H1 (cell line): ENCODE results near the gene HTR3C. TPM values are rescaled to one million over a fixed set of nuclear protein-coding genes. Genes with fewer than 3 reads are reported as not detected.

Experiments
- CTCF ChIA-PET: fragments of 300-600 bp; sonication (Branson Sonifier 250); formaldehyde crosslinking; loops from one replicate; lab custom pipeline; 2021; ENCODE audit not compliant: partially characterized antibody; lab: Charles Lee
- POLR2A ChIA-PET: fragments of 300-600 bp; sonication (Branson Sonifier 250); formaldehyde crosslinking; loops from one replicate; lab custom pipeline; 2021; ENCODE audit warnings: inconsistent platforms; ENCODE audit not compliant: partially characterized antibody; lab: Charles Lee
- DNase-seq, 2 experiments: peaks; one replicate each; pipeline versions ENCODE4 v3.0.0 to v3.0.0-alpha.2; 2010 to 2022; ENCODE audit warnings: low spot score in 2 of 2, low read depth in 1 of 2, mixed read lengths in 1 of 2
- FAIRE-seq: peaks from 2 replicates; lab custom pipeline; 2011; peaks lifted over from hg19 to GRCh38; lab: Jason Lieb, UNC
- H2AFZ ChIP-seq: 2 replicates; pipeline ENCODE4 v1.8.1; 2012; ENCODE audit warnings: low read length, inconsistent platforms
- H2AK5ac ChIP-seq: 2 replicates; pipeline ENCODE4 v1.6.1; 2013; ENCODE audit warnings: low read depth, low read length
- H2BK120ac ChIP-seq: replicated peaks from 2 replicates; pipeline ENCODE3; 2013; ENCODE audit warnings: low read depth, low read length, inconsistent platforms
- H2BK12ac ChIP-seq: 2 replicates; pipeline ENCODE4 v1.6.1; 2013; ENCODE audit warnings: low read depth, low read length
- H2BK15ac ChIP-seq: 2 replicates; pipeline ENCODE4 v1.6.1; 2013; ENCODE audit warnings: low read length
- H2BK20ac ChIP-seq: 2 replicates; pipeline ENCODE4 v1.6.1; 2013; ENCODE audit warnings: low read length
- H2BK5ac ChIP-seq: 2 replicates; pipeline ENCODE4 v1.6.1; 2013; ENCODE audit warnings: low read depth, low read length
- H3K14ac ChIP-seq: 2 replicates; pipeline ENCODE4 v1.6.1; 2013; ENCODE audit warnings: inconsistent platforms; ENCODE audit not compliant: insufficient read length
- H3K18ac ChIP-seq: 2 replicates; pipeline ENCODE4 v1.6.1; 2013; ENCODE audit warnings: low read length; ENCODE audit errors: extremely low read depth
- H3K23ac ChIP-seq: 2 replicates; pipeline ENCODE4 v1.6.1; 2013; ENCODE audit warnings: inconsistent platforms; ENCODE audit not compliant: insufficient read length
- H3K23me2 ChIP-seq: 2 replicates; pipeline ENCODE4 v1.6.1; 2013; ENCODE audit warnings: low read depth, low read length
- H3K27ac ChIP-seq: 2 replicates; pipeline ENCODE4 v1.6.1; 2011; ENCODE audit warnings: low read depth, low read length, inconsistent platforms
- H3K27me3 ChIP-seq, 4 experiments: replicated peaks in 1 of 4; 1 replicate in 1 of 4; 2 replicates in 3 of 4; pipeline versions ENCODE4 v1.6.1 to v1.8.1; 2011 to 2013; ENCODE audit warnings: low read length in 3 of 4, mild to moderate bottlenecking in 3 of 4, inconsistent platforms in 2 of 4, mixed read lengths in 2 of 4, moderate library complexity in 1 of 4; ENCODE audit not compliant: control insufficient read depth in 3 of 4, insufficient read depth in 3 of 4; ENCODE audit errors: extremely low read depth in 1 of 4
- H3K36me3 ChIP-seq, 4 experiments: 2 replicates each; pipeline versions ENCODE4 v1.6.1 to v1.8.1; 2011 to 2013; ENCODE audit warnings: mild to moderate bottlenecking in 4 of 4, low read length in 3 of 4, moderate library complexity in 2 of 4, control low read depth in 1 of 4, inconsistent platforms in 1 of 4; ENCODE audit not compliant: insufficient read depth in 4 of 4, control insufficient read depth in 2 of 4
- H3K4ac ChIP-seq: replicated peaks from 2 replicates; pipeline ENCODE3; 2013; ENCODE audit warnings: low read length, low read depth, mixed read lengths, inconsistent platforms; ENCODE audit not compliant: insufficient read length
- H3K4me1 ChIP-seq, 4 experiments: replicated peaks in 1 of 4; 1 replicate in 1 of 4; 2 replicates in 3 of 4; pipeline versions ENCODE4 v1.6.1 to v1.8.1; 2011 to 2013; ENCODE audit warnings: low read length in 3 of 4, inconsistent platforms in 2 of 4, mixed read lengths in 1 of 4; ENCODE audit not compliant: insufficient read depth in 4 of 4, control insufficient read depth in 3 of 4
- H3K4me2 ChIP-seq, 2 experiments: 2 replicates each; pipeline versions ENCODE4 v1.6.1 to v1.8.1; 2011 to 2013; ENCODE audit warnings: low read depth in 2 of 2, low read length in 2 of 2, control low read depth in 1 of 2, inconsistent platforms in 1 of 2, mild to moderate bottlenecking in 1 of 2; ENCODE audit not compliant: insufficient read depth in 1 of 2
- H3K4me3 ChIP-seq, 4 experiments: fragments of 200-600, 300-600 bp in 1 of 4; sonication (generic), shearing (Covaris generic), sonication (Bioruptor Twin) in 1 of 4; 2 replicates each; pipeline versions ENCODE4 v1.5.1 to v1.8.1; 2011 to 2016; ENCODE audit warnings: low read length in 4 of 4, low read depth in 3 of 4, control low read depth in 2 of 4, inconsistent platforms in 2 of 4, mild to moderate bottlenecking in 2 of 4, mixed read lengths in 1 of 4, moderate library complexity in 1 of 4; ENCODE audit not compliant: insufficient read depth in 2 of 4; ENCODE audit errors: extremely low read depth in 1 of 4
- H3K56ac ChIP-seq: replicated peaks from 2 replicates; pipeline ENCODE3; 2013; ENCODE audit warnings: low read depth, mild to moderate bottlenecking, mixed read lengths, low read length, inconsistent platforms; ENCODE audit not compliant: insufficient read length
- H3K79me1 ChIP-seq: 2 replicates; pipeline ENCODE4 v1.6.1; 2013; ENCODE audit warnings: low read depth, low read length, control low read depth
- H3K79me2 ChIP-seq, 2 experiments: 2 replicates each; pipeline versions ENCODE4 v1.6.1 to v1.8.1; 2012 to 2013; ENCODE audit warnings: low read length in 2 of 2, mild to moderate bottlenecking in 2 of 2, inconsistent platforms in 1 of 2; ENCODE audit not compliant: insufficient read depth in 2 of 2, control insufficient read depth in 1 of 2
- H3K9ac ChIP-seq, 4 experiments: replicated peaks in 1 of 4; 1 replicate in 1 of 4; 2 replicates in 3 of 4; pipeline versions ENCODE4 v1.6.1 to v1.8.1; 2011 to 2013; ENCODE audit warnings: low read depth in 3 of 4, low read length in 3 of 4, control low read depth in 2 of 4, mild to moderate bottlenecking in 2 of 4, moderate library complexity in 2 of 4, inconsistent platforms in 1 of 4; ENCODE audit errors: extremely low read depth in 1 of 4
- H3K9me3 ChIP-seq, 2 experiments: 2 replicates each; pipeline versions ENCODE4 v1.6.1 to v1.8.1; 2012 to 2013; ENCODE audit warnings: mild to moderate bottlenecking in 2 of 2, moderate library complexity in 2 of 2, control low read depth in 1 of 2, inconsistent platforms in 1 of 2, low read depth in 1 of 2, low read length in 1 of 2, mixed read lengths in 1 of 2; ENCODE audit not compliant: insufficient read depth in 2 of 2
- H4K20me1 ChIP-seq, 2 experiments: replicated peaks in 1 of 2; 2 replicates each; pipeline versions ENCODE3 to v1.8.1; 2011 to 2013; ENCODE audit warnings: inconsistent platforms in 2 of 2, low read length in 2 of 2, mild to moderate bottlenecking in 1 of 2; ENCODE audit not compliant: insufficient read depth in 2 of 2, control insufficient read depth in 1 of 2
- H4K5ac ChIP-seq: 2 replicates; pipeline ENCODE4 v1.6.1; 2013; ENCODE audit warnings: low read length, low read depth, mixed read lengths, inconsistent platforms; ENCODE audit not compliant: insufficient read length
- H4K8ac ChIP-seq: 2 replicates; pipeline ENCODE4 v1.8.0; 2013; ENCODE audit warnings: mild to moderate bottlenecking, moderate library complexity, low read length, inconsistent platforms; ENCODE audit not compliant: insufficient read depth; ENCODE audit errors: extremely low read depth
- H4K91ac ChIP-seq: replicated peaks from 2 replicates; pipeline ENCODE3; 2013; ENCODE audit warnings: low read length, mixed read lengths, inconsistent platforms; ENCODE audit not compliant: insufficient read length
- CTBP2 ChIP-seq: IDR thresholded peaks from 2 replicates; pipeline ENCODE4 v1.7.0; 2011; ENCODE audit warnings: borderline replicate concordance, mild to moderate bottlenecking, moderate library complexity, mixed read lengths, low read length; ENCODE audit not compliant: insufficient read depth, insufficient read length
- KDM4A ChIP-seq: IDR thresholded peaks from one replicate; pipeline ENCODE4 v1.7.1; 2012; ENCODE audit warnings: low read depth, mild to moderate bottlenecking, moderate library complexity, low read length, inconsistent platforms; ENCODE audit not compliant: severe bottlenecking
- KDM5A ChIP-seq: fragments of 200-600 bp; IDR thresholded peaks from 2 replicates; pipeline ENCODE4 v1.7.1; 2012; ENCODE audit warnings: mild to moderate bottlenecking, low read length, inconsistent platforms, mixed read lengths
- MAFK ChIP-seq: IDR thresholded peaks from 2 replicates; pipeline ENCODE4 v1.6.1; 2012; ENCODE audit warnings: low read depth, mild to moderate bottlenecking, improper control_type of control experiment, low read length
- SIRT6 ChIP-seq: IDR thresholded peaks from one replicate; pipeline ENCODE4 v1.7.1; 2012; ENCODE audit warnings: low read length, inconsistent platforms
- SP2 ChIP-seq: IDR thresholded peaks from 2 replicates; pipeline ENCODE4 v1.6.1; 2012; ENCODE audit warnings: mild to moderate bottlenecking, low read length, inconsistent platforms
- SP4 ChIP-seq: IDR thresholded peaks from 2 replicates; pipeline ENCODE4 v1.6.1; 2012; ENCODE audit warnings: low read length, inconsistent platforms
- TAF7 ChIP-seq: optimal IDR thresholded peaks from 2 replicates; pipeline ENCODE3; 2011; ENCODE audit warnings: low read depth, mild to moderate bottlenecking, inconsistent platforms, low read length, moderate library complexity, borderline replicate concordance
- WGBS, 2 experiments: shearing (Covaris generic) in 1 of 2; methylation state at CpG; one replicate each; pipeline versions ENCODE4 v1.1.6 to v1.1.7; 2013 to 2015; ENCODE audit warnings: low lambda C conversion rate in 2 of 2, mixed read lengths in 2 of 2, inconsistent platforms in 1 of 2, low coverage in 1 of 2, missing lambda C conversion rate in 1 of 2; ENCODE audit not compliant: insufficient replicate concordance in 2 of 2, insufficient coverage in 1 of 2, insufficient read length in 1 of 2; ENCODE audit errors: extremely low coverage in 1 of 2, missing lambda C conversion rate in 1 of 2; 5-methylcytosine and 5-hydroxymethylcytosine counted together
- polyA plus RNA-seq, 7 experiments: library from polyadenylated mRNA; depleted of rRNA in 3 of 7; stranded (reverse) in 5 of 7; unstranded in 2 of 7; fragments of >200 nt in 5 of 7; fragments of 200-250 nt in 2 of 7; gene quantifications; 1 replicate in 5 of 7; 2 replicates in 1 of 7; 4 replicates in 1 of 7; pipeline versions ENCODE4 v1.2.1 to v1.2.3, GENCODE V29; 2011 to 2013; ENCODE audit warnings: missing spikeins in 2 of 7, mixed read lengths in 2 of 7
- total RNA-seq: library from RNA; stranded (reverse); fragmentation: NEBNext Ultra II Directional; extraction: Animal tissue kit (Norgen Biotek cat#: 25700); gene quantifications from 2 replicates; pipeline ENCODE4 v1.2.1, GENCODE V29; 2021

HTR3C gene
- total and polyA plus RNA-seq, 2 of the 8 experiments (the other 6 are each of a cell fraction or from before 2014, with no cell fraction given), result 0.03 TPM; not detected in 1

DNA sequence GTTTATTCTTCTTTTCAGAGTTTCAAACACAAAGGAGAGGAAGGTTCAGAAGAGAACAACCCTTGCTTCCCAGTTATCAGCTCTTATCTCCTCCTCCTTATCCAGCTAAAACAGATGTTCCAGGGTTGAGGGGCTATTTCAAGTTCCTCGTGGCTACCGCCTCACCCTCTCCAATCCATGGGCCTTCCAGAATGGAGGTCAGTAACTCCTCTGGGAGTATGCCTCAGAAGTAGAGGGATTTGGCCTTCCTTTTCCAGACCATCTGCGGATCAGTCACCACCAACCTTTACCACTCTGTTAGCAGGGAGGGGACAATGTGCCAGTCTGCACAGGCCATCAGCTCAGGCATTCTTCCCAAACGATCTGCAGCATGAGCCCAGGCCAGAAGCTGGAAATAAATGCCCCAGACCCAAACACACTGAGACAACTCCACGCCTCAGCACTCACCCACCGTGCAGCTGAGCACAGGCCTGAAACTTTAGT lies 14.8 kb downstream of the HTR3C start:
- no peak overlapping the region for H3K23ac ChIP-seq
- H3K4me3 ChIP-seq, result no peak overlapping the region
- FAIRE-seq, result no peak

More for the DNA sequence above, 14.8 kb downstream of the HTR3C start:
- H3K4me1 ChIP-seq, result no peaks in the 10 kb centered on the region
- no peaks in the 10 kb centered on the region for H3K23me2 ChIP-seq
- H3K27me3 ChIP-seq, result no peaks in the 10 kb centered on the region
- H2BK120ac ChIP-seq, result no peak overlapping the region
- H3K14ac ChIP-seq, result no peak overlapping the region
- H3K79me1 ChIP-seq, result no peaks in the 10 kb centered on the region
- H3K4ac ChIP-seq, result no peak overlapping the region
- no peaks in the 10 kb centered on the region for H3K36me3 ChIP-seq
- peak overlapping the region; percentile 46; the same call in 1 of the 2 replicates for H2BK15ac ChIP-seq
- no peak overlapping the region for H3K4me2 ChIP-seq
- no peak overlapping the region for H4K91ac ChIP-seq
- H2BK20ac ChIP-seq, result no peak overlapping the region
- no peaks in the 10 kb centered on the region for H4K20me1 ChIP-seq
- H3K27ac ChIP-seq, result no peak overlapping the region
- H4K5ac ChIP-seq, result no peak overlapping the region
- no peaks in the 10 kb centered on the region for H3K79me2 ChIP-seq
- H3K9ac ChIP-seq, result no peak overlapping the region
- no peak overlapping the region for H3K18ac ChIP-seq
- 90% methylated on average over 6 of the region's 6 CpGs; no CpG with 5 or more reads in 1 of the 2 experiments for WGBS, 2 experiments
- POLR2A ChIA-PET, result no interaction called here
- H3K56ac ChIP-seq, result no peak overlapping the region
- no peak overlapping the region for H2BK12ac ChIP-seq
- H2AFZ ChIP-seq, result no peak overlapping the region
- H2BK5ac ChIP-seq, result no peak overlapping the region
- CTCF ChIA-PET, result interaction anchor here (0.6 to 1.5 kb wide), 4 partner anchors 22 to 190 kb away, joined by 3 to 8 read pairs (median 3); no protein-coding TSS in a partner anchor
- no peak for TF ChIP-seq CTBP2
- no peak for TF ChIP-seq KDM4A
- no peak for TF ChIP-seq TAF7
- no peak for TF ChIP-seq SP2
- TF ChIP-seq SIRT6, result no peak
- TF ChIP-seq KDM5A, result no peak
- TF ChIP-seq MAFK, result no peak
- no peak for TF ChIP-seq SP4
- no peak overlapping the region for H4K8ac ChIP-seq
- H3K9me3 ChIP-seq, result peaks cover 5 to 7% of the 10 kb centered on the region in 2 experiments; a peak in 2 of 4 replicates
- no peak overlapping the region for H2AK5ac ChIP-seq
- no peak for DNase-seq
